Mucosa of descending colon (tissue), 3 donors: ENCODE data around the gene ECI2. TPM values are rescaled to one million over a fixed set of nuclear protein-coding genes. Genes with fewer than 3 reads are reported as not detected.

Experiments used
- ATAC-seq: fragments of 200-7000 bp; cut with Tn5 transposase; one replicate; pipeline ENCODE4 v1.9.1; 2020; ENCODE audit warnings: mild to moderate bottlenecking, moderate library complexity
- DNase-seq, 3 donors: peaks; one replicate each; pipeline ENCODE4 v3.0.0-alpha.2; 2020
- H3K36me3 ChIP-seq: fragments of 200-600 bp; one replicate; pipeline ENCODE4 v1.8.0; 2021; ENCODE audit warnings: low read depth, mild to moderate bottlenecking
- H3K4me1 ChIP-seq: fragments of 200-600 bp; one replicate; pipeline ENCODE4 v1.8.0; 2021; ENCODE audit warnings: low read depth, mild to moderate bottlenecking
- H3K4me3 ChIP-seq: fragments of 200-600 bp; one replicate; pipeline ENCODE4 v1.8.0; 2021; ENCODE audit warnings: mild to moderate bottlenecking
- H3K9me3 ChIP-seq: fragments of 200-600 bp; one replicate; pipeline ENCODE4 v1.8.0; 2021; ENCODE audit warnings: mild to moderate bottlenecking
- intact Hi-C, 2 donors: fragments of 100-400 bp; cut with DNase I in 1 of 2; cut with micrococcal nuclease in 1 of 2; formaldehyde crosslinking; loops; one replicate each; pipeline versions ENCODE4 v1.11.0 to v1.11.1; 2022; cut with DNase I, micrococcal nuclease
- total RNA-seq, 3 donors: library from RNA; stranded (reverse); fragmentation: NEBNext Ultra II Directional in 2 of 3; extraction: Animal tissue kit (Norgen Biotek cat#: 25700) in 2 of 3; gene quantifications; one replicate each; pipeline versions ENCODE4 v1.2.1 to v1.2.4, GENCODE V29; 2021 to 2023
- TF ChIP-seq, protein P1 (sequence below): fragments of 200-600 bp; IDR thresholded peaks from one replicate; pipeline ENCODE4 v1.8.0; 2022; ENCODE audit warnings: antibody characterized with exemption, mild to moderate bottlenecking
- donor health status: DM: no; HTN: no; CAD: no; lungs with moderate emphysema.
- donor health status: DM: no; HTN: no; CAD: no.
- donor health status: DM: no; HTN: yes; CAD: no.

The ECI2 gene
- total RNA-seq, 3 donors from 2014 or later = 56.3 to 92.3 (median 61.9) TPM

DNA sequence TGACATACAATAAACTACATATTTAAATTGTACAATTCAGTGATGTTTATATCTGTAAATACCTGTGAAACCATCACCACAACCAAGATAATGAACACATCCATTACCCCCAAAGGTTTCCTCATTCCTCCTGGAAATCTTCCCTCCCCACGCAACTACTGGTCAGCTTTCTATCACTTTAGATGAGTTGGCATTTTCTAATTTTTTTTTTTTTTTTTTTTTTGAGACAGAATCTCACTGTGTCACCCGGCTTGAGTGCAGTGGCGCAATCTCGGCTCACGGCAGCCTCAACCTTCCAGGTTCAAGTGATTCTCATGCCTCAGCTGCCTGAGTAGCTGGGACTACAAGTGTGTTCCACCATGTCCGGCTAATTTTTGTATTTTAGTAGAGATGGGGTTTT is 31.7 kb upstream of the ECI2 start:
- Histone ChIP-seq H3K36me3 (no peaks in the 10 kb centered on the region), H3K4me1 (no peaks in the 10 kb centered on the region), H3K4me3 (no peak overlapping the region), H3K9me3 (peaks cover 5% of the 10 kb centered on the region)
- DNase-seq (no peak), ATAC-seq (no peak)
- intact Hi-C loops = no loop called here
- TF ChIP-seq, protein P1, sequence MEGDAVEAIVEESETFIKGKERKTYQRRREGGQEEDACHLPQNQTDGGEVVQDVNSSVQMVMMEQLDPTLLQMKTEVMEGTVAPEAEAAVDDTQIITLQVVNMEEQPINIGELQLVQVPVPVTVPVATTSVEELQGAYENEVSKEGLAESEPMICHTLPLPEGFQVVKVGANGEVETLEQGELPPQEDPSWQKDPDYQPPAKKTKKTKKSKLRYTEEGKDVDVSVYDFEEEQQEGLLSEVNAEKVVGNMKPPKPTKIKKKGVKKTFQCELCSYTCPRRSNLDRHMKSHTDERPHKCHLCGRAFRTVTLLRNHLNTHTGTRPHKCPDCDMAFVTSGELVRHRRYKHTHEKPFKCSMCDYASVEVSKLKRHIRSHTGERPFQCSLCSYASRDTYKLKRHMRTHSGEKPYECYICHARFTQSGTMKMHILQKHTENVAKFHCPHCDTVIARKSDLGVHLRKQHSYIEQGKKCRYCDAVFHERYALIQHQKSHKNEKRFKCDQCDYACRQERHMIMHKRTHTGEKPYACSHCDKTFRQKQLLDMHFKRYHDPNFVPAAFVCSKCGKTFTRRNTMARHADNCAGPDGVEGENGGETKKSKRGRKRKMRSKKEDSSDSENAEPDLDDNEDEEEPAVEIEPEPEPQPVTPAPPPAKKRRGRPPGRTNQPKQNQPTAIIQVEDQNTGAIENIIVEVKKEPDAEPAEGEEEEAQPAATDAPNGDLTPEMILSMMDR = no peak

- DNase-seq (no peak), ATAC-seq (no peak)
- TF ChIP-seq, protein P1 = no peak
- H3K4me1 ChIP-seq = no peaks in the 10 kb centered on the region
- intact Hi-C loops = no loop called here
- no peaks in the 10 kb centered on the region for H3K36me3 ChIP-seq
- no peak overlapping the region for H3K4me3 ChIP-seq
- peaks cover 5% of the 10 kb centered on the region for H3K9me3 ChIP-seq
Observed at GRCh38 chr6:4164456-4164855, 29.1 kb upstream of the ECI2 start.

- TF ChIP-seq, protein P1 = no peak
- Histone ChIP-seq H3K9me3 (peaks cover 5% of the 10 kb centered on the region), H3K4me3 (no peak overlapping the region), H3K4me1 (no peaks in the 10 kb centered on the region), H3K36me3 (no peaks in the 10 kb centered on the region)
- DNase-seq (no peak), ATAC-seq (no peak)
- intact Hi-C loops = no loop called here
Observed at GRCh38 chr6:4164117-4164442, 28.7 kb upstream of the ECI2 start.

- Histone ChIP-seq H3K36me3 (no peaks in the 10 kb centered on the region), H3K4me3 (no peak overlapping the region), H3K9me3 (peaks cover 5% of the 10 kb centered on the region), H3K4me1 (no peaks in the 10 kb centered on the region)
- TF ChIP-seq, protein P1 = no peak
- no peak for ATAC-seq
- no peak for DNase-seq
- intact Hi-C loops = no loop called here
Observed at GRCh38 chr6:4163408-4164116, 28.2 kb upstream of the ECI2 start.

DNA sequence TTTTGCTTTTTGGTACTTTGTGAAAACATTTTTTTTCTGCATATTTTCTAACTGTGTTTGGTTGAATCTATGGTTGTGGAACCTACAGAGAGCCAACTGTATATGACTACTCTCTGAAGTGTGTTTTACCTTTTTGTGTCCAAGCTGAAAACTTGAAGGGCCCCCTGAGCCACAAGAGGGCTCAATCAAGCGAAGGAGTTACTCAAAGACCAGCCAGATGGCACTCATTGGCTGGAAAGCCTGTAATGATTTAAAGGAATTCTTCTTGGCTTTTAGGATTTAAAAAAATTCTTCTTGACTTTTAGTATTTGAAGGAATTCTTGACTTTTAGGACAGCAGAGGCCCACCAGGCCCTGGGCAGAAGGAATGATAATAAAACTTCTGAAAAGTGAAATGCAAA is 27.0 kb upstream of the ECI2 start:
- intact Hi-C loops = no loop called here

More for the DNA sequence above, 27.0 kb upstream of the ECI2 start:
- Histone ChIP-seq H3K9me3 (peaks cover under 1% of the 10 kb centered on the region), H3K36me3 (no peaks in the 10 kb centered on the region), H3K4me1 (no peaks in the 10 kb centered on the region), H3K4me3 (no peak overlapping the region)
- ATAC-seq = no peak
- TF ChIP-seq, protein P1 = no peak
- no peak for DNase-seq
